GM13977 (cell line): ENCODE measurements around the gene CEMIP2.

Source experiments
- DNase-seq: peaks from one replicate; pipeline ENCODE4 v3.0.0; 2012; ENCODE audit warnings: low spot score
- in situ Hi-C: fragments of 300-500 bp; cut with MboI; formaldehyde crosslinking; loops from one replicate; pipeline ENCODE4 v1.12.0; 2022; ENCODE audit warnings: low sequenced_read_pairs, low pct_unique_long_range_greater_than_20kb, mixed read lengths, inconsistent platforms; ENCODE audit not compliant: unreplicated experiment
- TF ChIP-seq, protein P1 (sequence below): IDR thresholded peaks from 2 replicates; pipeline ENCODE4 v1.5.1; 2012; ENCODE audit warnings: mild to moderate bottlenecking, control low read depth; ENCODE audit not compliant: insufficient read depth; ENCODE audit errors: extremely low read depth, missing control alignments

The CEMIP2 gene

DNA sequence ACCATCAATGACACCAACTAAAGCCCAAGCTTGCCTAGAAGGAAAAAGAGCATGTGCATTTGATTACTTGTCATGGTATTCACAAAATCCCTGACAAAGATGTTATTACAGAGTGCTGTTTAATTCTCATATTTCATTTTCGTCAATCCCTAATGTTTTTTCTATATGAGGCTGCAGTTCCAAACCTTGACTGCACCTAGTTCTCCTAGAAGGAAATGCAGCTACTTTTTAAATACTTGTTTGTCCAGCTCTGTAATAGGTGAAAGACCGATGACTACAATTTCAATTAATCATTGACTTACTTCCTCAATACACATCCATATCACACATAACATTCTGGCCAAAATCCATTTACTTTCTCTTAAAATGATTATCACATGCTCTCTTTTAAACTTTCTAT lies 28.1 kb downstream of the CEMIP2 start:
- in situ Hi-C loops = no loop called here
- TF ChIP-seq, protein P1, sequence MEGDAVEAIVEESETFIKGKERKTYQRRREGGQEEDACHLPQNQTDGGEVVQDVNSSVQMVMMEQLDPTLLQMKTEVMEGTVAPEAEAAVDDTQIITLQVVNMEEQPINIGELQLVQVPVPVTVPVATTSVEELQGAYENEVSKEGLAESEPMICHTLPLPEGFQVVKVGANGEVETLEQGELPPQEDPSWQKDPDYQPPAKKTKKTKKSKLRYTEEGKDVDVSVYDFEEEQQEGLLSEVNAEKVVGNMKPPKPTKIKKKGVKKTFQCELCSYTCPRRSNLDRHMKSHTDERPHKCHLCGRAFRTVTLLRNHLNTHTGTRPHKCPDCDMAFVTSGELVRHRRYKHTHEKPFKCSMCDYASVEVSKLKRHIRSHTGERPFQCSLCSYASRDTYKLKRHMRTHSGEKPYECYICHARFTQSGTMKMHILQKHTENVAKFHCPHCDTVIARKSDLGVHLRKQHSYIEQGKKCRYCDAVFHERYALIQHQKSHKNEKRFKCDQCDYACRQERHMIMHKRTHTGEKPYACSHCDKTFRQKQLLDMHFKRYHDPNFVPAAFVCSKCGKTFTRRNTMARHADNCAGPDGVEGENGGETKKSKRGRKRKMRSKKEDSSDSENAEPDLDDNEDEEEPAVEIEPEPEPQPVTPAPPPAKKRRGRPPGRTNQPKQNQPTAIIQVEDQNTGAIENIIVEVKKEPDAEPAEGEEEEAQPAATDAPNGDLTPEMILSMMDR = no peak
- DNase-seq = no peak

DNA sequence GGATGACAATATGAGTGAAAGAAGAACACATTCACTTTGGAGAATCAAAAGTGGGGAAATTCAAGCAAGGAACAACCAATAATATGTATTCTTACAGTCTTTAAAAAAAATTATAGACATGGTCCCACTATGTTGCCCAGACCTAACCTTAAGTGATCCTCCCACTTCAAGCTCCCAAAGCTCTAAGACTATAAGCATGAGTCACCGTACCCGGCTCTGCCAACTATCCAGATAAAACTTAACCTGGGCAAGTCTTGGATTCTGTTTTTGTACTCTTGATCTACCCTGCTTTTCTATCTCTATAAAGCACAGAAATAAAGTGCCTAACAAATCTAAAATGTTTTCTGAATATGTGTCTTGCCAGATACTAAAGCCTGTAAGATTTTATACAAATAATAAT lies 30.9 kb downstream of the CEMIP2 start:
- in situ Hi-C loops = no loop called here
- TF ChIP-seq, protein P1 = no peak

DNA sequence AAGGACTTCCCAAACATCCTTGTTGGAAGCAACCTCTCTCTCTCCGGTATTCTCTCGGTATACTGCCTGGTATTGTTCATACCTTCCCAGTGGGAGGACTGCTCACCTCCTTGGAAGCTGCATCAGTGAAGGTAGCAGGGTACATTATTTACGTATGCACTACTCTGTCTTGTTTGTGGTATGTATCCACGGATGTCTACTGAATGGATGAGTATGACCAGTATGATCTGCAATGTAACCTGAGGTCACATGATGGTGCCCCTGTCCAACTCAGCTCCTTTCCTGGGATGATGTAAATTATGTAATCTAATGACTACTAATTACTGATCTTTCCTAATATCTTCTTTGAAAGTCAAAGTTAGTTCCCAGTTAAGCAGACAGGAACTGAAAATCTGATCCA lies 32.1 kb downstream of the CEMIP2 start:
- TF ChIP-seq, protein P1 = no peak
- no peak for DNase-seq
- in situ Hi-C loops = no loop called here

More for the DNA sequence above, 30.9 kb downstream of the CEMIP2 start:
- DNase-seq = no peak

DNA sequence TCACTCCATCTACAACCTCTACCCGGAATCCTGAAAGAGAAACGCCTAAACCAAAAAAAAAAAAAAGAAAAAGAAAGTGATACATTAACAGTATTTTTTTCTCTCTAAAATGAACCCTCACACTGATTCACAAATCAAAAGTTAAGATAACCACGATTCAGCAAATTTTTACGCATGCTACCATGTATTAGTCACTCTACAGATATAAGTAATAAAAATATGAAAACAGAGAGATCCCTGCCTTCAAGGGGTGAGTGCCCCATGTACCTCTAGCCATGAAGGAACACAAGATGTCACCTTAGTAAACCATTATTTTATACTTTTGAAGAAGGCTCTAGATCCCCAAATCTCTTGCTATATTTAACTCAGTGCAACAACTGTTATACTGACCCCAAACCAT lies 33.4 kb downstream of the CEMIP2 start:
- TF ChIP-seq, protein P1 = no peak
- in situ Hi-C loops = no loop called here
- DNase-seq = no peak

DNA sequence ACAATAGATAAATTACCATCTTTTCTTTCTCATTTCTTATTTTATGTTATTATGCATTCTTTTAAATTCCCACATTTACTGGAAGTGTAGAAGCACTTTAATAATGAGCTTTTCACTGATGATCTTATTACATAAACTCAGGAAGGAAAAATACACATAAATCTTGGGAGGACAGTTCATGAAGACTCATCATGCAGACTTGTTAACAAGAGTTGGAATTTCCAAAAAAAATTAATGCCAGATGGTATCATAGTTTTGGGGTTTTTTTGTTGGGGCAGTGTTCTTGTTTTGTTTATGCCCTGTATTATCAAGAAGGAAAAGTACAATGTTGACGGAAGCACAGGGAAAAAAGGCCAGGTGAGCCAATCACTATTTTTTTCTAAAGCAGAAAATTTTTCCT lies 35.1 kb downstream of the CEMIP2 start:
- in situ Hi-C loops = no loop called here
- DNase-seq = no peak
- TF ChIP-seq, protein P1 = no peak

DNA sequence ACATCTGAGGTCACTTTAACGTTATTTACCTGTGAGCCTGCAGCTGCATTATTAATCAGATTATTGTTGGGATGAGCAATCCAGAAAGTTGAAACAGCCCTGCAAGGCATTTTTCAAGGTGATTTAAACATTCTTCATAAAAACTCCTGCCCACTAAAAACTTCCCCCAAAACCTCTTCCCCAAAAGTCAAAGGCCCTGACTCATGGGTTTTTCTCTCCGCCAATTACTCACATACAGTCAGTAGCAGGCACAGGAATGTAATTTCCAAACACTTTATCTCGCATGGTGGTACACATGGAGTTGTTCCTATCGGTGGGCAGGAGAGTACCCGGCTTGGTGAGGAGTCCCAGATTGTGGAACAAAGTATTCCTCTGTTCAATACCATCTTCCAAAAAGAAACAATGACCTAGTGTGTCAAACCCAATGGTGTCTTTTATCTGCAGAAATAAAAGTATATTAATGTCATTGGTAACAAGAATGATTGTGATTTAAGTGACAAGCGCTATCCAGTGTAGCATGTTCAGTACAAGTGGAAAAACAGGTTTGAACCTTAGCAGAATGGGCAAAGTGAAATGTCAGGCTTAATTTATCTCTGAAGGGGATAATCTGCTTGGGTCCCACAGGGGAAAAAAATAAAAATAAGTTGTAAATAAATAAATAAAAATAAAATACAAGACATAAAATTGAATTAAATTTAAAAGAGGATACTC lies 38.3 kb downstream of the CEMIP2 start:
- in situ Hi-C loops = no loop called here
- TF ChIP-seq, protein P1 = no peak
- DNase-seq = no peak
